Prostate gland (tissue), 2 donors: ENCODE measurements around the gene COA8.

Experiments used
- POLR2A ChIP-seq: fragments of 450-650 bp; IDR thresholded peaks from one replicate; pipeline ENCODE4 v1.6.1; 2016; ENCODE audit warnings: antibody characterized with exemption, mild to moderate bottlenecking
- TF ChIP-seq, protein P1 (sequence below), 4 experiments: fragments of 200-600 bp in 2 of 4; fragments of 450-650 bp in 2 of 4; sonication (generic) in 2 of 4; IDR thresholded peaks; 1 replicate in 3 of 4; 2 replicates in 1 of 4; pipeline ENCODE4 v1.5.1; 2016 to 2019; ENCODE audit warnings: antibody characterized with exemption in 4 of 4, mild to moderate bottlenecking in 2 of 4, moderate library complexity in 2 of 4

DNA sequence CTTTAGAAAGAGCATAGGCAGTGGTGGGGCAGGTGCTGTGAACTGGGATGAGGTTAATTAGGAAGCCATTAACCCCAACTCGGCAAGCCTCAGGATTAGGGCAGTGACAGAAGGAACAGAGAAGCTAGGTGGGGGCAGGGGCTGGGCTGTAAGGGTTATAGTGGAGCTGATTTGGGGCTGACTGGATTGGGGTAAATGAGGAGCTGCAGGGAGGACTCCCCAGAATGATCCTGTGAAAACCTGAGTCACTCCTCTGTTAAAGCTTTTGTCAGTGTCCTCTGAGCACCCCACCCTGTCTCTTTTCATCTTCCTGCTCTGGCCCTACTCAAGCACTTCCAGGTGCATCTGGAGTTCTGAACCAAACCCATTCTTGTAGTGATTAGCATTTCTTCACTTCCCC, 70.6 kb downstream of the COA8 start:
- no peak for TF ChIP-seq POLR2A
- TF ChIP-seq, protein P1, sequence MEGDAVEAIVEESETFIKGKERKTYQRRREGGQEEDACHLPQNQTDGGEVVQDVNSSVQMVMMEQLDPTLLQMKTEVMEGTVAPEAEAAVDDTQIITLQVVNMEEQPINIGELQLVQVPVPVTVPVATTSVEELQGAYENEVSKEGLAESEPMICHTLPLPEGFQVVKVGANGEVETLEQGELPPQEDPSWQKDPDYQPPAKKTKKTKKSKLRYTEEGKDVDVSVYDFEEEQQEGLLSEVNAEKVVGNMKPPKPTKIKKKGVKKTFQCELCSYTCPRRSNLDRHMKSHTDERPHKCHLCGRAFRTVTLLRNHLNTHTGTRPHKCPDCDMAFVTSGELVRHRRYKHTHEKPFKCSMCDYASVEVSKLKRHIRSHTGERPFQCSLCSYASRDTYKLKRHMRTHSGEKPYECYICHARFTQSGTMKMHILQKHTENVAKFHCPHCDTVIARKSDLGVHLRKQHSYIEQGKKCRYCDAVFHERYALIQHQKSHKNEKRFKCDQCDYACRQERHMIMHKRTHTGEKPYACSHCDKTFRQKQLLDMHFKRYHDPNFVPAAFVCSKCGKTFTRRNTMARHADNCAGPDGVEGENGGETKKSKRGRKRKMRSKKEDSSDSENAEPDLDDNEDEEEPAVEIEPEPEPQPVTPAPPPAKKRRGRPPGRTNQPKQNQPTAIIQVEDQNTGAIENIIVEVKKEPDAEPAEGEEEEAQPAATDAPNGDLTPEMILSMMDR (IDR thresholded peaks at IDR 0.05): no peak
